HEK293T (cell line): ENCODE data around the gene RNF144A.

Source experiments
- ARNT ChIP-seq: fragments of 450-650 bp; IDR thresholded peaks from 2 replicates; pipeline ENCODE4 v1.6.1; 2017; ENCODE audit warnings: mild to moderate bottlenecking
- ELF4 ChIP-seq: fragments of 450-650 bp; IDR thresholded peaks from 2 replicates; pipeline ENCODE4 v1.6.1; 2017; ENCODE audit warnings: antibody characterized with exemption
- FOXK2 ChIP-seq: fragments of 450-650 bp; IDR thresholded peaks from 2 replicates; pipeline ENCODE4 v1.6.1; 2016; ENCODE audit warnings: mild to moderate bottlenecking
- FOXM1 ChIP-seq: fragments of 450-650 bp; IDR thresholded peaks from 2 replicates; pipeline ENCODE4 v1.6.1; 2017; ENCODE audit warnings: mild to moderate bottlenecking, borderline replicate concordance
- HDGF ChIP-seq: fragments of 450-650 bp; IDR thresholded peaks from 2 replicates; pipeline ENCODE4 v1.6.1; 2017; ENCODE audit warnings: antibody characterized with exemption, borderline replicate concordance
- LEF1 ChIP-seq: fragments of 450-650 bp; IDR thresholded peaks from 2 replicates; pipeline ENCODE4 v1.6.1; 2017; ENCODE audit warnings: mild to moderate bottlenecking, borderline replicate concordance
- NFRKB ChIP-seq: fragments of 450-650 bp; IDR thresholded peaks from 2 replicates; pipeline ENCODE4 v1.6.1; 2016; ENCODE audit warnings: mild to moderate bottlenecking, moderate library complexity
- SP1 ChIP-seq: fragments of 450-650 bp; IDR thresholded peaks from 2 replicates; pipeline ENCODE4 v1.6.1; 2017
- SUZ12 ChIP-seq: fragments of 450-650 bp; IDR thresholded peaks from 2 replicates; pipeline ENCODE4 v1.6.1; 2016; ENCODE audit warnings: mild to moderate bottlenecking
- TARDBP ChIP-seq: fragments of 450-650 bp; IDR thresholded peaks from 2 replicates; pipeline ENCODE4 v1.6.1; 2016
- TF ChIP-seq, protein P1 (sequence below): fragments of 450-650 bp; IDR thresholded peaks from 2 replicates; pipeline ENCODE4 v1.6.1; 2016

- no peak for TF ChIP-seq HDGF
- no peak for TF ChIP-seq SP1
- no peak for TF ChIP-seq FOXK2
- TF ChIP-seq LEF1: no peak
- TF ChIP-seq, protein P1, sequence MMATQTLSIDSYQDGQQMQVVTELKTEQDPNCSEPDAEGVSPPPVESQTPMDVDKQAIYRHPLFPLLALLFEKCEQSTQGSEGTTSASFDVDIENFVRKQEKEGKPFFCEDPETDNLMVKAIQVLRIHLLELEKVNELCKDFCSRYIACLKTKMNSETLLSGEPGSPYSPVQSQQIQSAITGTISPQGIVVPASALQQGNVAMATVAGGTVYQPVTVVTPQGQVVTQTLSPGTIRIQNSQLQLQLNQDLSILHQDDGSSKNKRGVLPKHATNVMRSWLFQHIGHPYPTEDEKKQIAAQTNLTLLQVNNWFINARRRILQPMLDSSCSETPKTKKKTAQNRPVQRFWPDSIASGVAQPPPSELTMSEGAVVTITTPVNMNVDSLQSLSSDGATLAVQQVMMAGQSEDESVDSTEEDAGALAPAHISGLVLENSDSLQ: no peak
- no peak for TF ChIP-seq SUZ12
- TF ChIP-seq FOXM1: no peak
- TF ChIP-seq TARDBP: no peak
- TF ChIP-seq ARNT: no peak
- no peak for TF ChIP-seq NFRKB
- no peak for TF ChIP-seq ELF4
These were observed 153.3 kb downstream of the RNF144A start for GRCh38 chr2:7070483-7070882.
